Peyer's patch (tissue), 4 donors: ENCODE data around the gene TBC1D7. TPM values are rescaled to one million over a fixed set of nuclear protein-coding genes. Genes with fewer than 3 reads are reported as not detected.

Experiments
- DNase-seq, 3 donors: peaks; one replicate each; pipeline ENCODE4 v3.0.0-alpha.2; 2017 to 2019
- H3K27ac ChIP-seq, 4 donors: fragments of 200-600 bp; sonication (generic); one replicate each; pipeline ENCODE4 v1.5.1; 2016 to 2019
- H3K27me3 ChIP-seq, 2 donors: fragments of 200-600 bp; sonication (generic); one replicate each; pipeline ENCODE4 v1.5.1; 2019
- H3K36me3 ChIP-seq, 3 donors: fragments of 200-600 bp; sonication (generic); one replicate each; pipeline ENCODE4 v1.5.1; 2016 to 2019
- H3K4me1 ChIP-seq, 4 donors: fragments of 200-600 bp; sonication (generic); one replicate each; pipeline ENCODE4 v1.5.1; 2016 to 2019
- H3K4me3 ChIP-seq, 4 donors: fragments of 200-600 bp; sonication (generic); 1 replicate in 3 of 4; 2 replicates in 1 of 4; pipeline ENCODE4 v1.5.1; 2016 to 2019; ENCODE audit warnings: mild to moderate bottlenecking in 1 of 4
- H3K9me3 ChIP-seq, 4 donors: fragments of 200-600 bp; sonication (generic); one replicate each; pipeline ENCODE4 v1.5.1; 2016 to 2019; ENCODE audit warnings: mild to moderate bottlenecking in 1 of 4
- POLR2A ChIP-seq, 2 donors: fragments of 450-650 bp; IDR thresholded peaks; one replicate each; pipeline ENCODE4 v1.5.1; 2017; ENCODE audit warnings: antibody characterized with exemption in 2 of 2, mild to moderate bottlenecking in 2 of 2, moderate library complexity in 2 of 2
- total RNA-seq, 4 donors: library from RNA; depleted of rRNA; stranded (reverse); fragments of >200 nt; gene quantifications; one replicate each; pipeline ENCODE4 v1.1.0, GENCODE V29; 2016
- TF ChIP-seq, protein P1 (sequence below), 6 experiments: fragments of 450-650 bp in 4 of 6; fragments of 200-600 bp in 2 of 6; sonication (generic) in 1 of 6; IDR thresholded peaks; one replicate each; pipeline ENCODE4 v1.5.1; 2017 to 2019; ENCODE audit warnings: antibody characterized with exemption in 6 of 6, mild to moderate bottlenecking in 3 of 6, moderate library complexity in 1 of 6

Gene TBC1D7
- total RNA-seq, 4 donors from 2014 or later = 13.3 to 18.6 (median 16.9) TPM

DNA sequence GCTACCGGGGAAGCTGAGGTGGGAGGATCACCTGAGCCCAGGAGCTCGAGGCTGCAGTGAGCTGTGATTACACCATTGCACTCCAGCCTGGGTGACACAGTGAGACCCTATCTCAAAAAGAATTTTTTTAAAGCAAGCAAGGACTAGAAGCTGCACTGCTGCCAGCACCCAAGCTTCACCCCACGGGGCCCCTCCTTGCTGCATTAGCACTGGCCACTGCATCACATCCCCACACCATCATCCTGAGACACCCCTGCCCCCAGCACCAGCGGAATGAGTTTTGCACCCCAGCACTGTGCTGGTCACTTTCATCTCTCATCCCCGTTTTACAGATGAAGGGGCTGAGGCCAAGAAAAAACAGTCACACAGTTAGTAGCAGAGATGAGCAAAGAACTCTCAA, 30.9 kb downstream of the TBC1D7 start:
- Histone ChIP-seq H3K4me1 (peaks cover 0 to under 1% (median 0%) of the 10 kb centered on the region in 4 donors), H3K27me3 (no peaks in the 10 kb centered on the region), H3K36me3 (peaks cover 0 to 46% (median 0%) of the 10 kb centered on the region in 3 donors), H3K9me3 (no peaks in the 10 kb centered on the region), H3K27ac (no peak overlapping the region), H3K4me3 (no peak overlapping the region)
- no peak for DNase-seq
- TF ChIP-seq POLR2A (IDR thresholded peaks at IDR 0.05) = no peak
- TF ChIP-seq, protein P1, sequence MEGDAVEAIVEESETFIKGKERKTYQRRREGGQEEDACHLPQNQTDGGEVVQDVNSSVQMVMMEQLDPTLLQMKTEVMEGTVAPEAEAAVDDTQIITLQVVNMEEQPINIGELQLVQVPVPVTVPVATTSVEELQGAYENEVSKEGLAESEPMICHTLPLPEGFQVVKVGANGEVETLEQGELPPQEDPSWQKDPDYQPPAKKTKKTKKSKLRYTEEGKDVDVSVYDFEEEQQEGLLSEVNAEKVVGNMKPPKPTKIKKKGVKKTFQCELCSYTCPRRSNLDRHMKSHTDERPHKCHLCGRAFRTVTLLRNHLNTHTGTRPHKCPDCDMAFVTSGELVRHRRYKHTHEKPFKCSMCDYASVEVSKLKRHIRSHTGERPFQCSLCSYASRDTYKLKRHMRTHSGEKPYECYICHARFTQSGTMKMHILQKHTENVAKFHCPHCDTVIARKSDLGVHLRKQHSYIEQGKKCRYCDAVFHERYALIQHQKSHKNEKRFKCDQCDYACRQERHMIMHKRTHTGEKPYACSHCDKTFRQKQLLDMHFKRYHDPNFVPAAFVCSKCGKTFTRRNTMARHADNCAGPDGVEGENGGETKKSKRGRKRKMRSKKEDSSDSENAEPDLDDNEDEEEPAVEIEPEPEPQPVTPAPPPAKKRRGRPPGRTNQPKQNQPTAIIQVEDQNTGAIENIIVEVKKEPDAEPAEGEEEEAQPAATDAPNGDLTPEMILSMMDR (IDR thresholded peaks at IDR 0.05) = no peak

DNA sequence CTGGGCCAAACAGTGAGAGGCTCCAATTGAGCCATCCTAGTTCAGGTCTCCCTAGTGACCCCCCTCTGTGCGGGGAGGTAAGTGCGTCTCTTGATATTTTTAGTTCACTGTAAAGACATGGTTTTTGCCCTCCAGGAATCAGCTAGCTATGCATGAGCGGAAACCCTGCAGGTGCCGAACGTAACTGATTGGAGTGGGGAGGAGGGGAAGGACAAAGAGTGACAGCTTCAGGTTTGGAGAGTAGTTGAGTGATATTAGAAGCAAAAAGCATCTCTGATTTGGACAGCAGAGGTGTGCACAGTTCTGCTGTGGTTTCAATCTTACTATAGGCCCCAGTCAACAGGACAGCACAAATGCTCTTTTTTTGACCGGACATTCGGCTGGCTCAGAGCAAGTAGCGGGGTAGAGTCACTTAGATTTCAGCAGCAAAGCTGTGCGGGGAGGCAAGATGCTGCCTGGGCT, 31.8 kb downstream of the TBC1D7 start:
- Histone ChIP-seq H3K27me3 (no peaks in the 10 kb centered on the region), H3K4me1 (no peaks in the 10 kb centered on the region), H3K36me3 (peaks cover 0 to 46% (median 0%) of the 10 kb centered on the region in 3 donors), H3K9me3 (no peaks in the 10 kb centered on the region), H3K27ac (no peak overlapping the region), H3K4me3 (no peak overlapping the region)
- TF ChIP-seq, protein P1 (IDR thresholded peaks at IDR 0.05) = no peak
- TF ChIP-seq POLR2A (IDR thresholded peaks at IDR 0.05) = no peak
- DNase-seq = no peak

DNA sequence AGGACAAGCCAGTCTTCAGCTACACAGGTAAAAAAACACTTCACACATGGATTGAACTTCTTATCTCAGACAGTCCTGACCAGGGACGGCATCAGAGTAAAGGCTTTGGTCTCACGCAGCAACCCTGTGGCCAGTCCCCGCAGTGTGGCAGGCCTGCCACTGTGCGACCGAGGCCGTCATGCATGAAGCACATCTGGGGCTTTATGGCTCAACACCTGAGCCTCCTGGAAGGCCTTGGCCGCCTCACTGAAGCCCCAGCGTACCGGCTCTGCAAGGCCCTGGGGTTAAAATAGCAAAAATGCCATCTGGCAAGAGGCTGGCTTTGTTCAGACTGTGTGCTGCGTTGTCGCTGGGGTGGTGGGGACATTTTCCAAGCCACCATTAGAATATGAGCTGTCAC, 32.8 kb downstream of the TBC1D7 start:
- peaks cover 0 to 45% (median 0%) of the 10 kb centered on the region in 3 donors for H3K36me3 ChIP-seq
- H3K27me3 ChIP-seq = no peaks in the 10 kb centered on the region
- DNase-seq = no peak
- H3K4me1 ChIP-seq = no peaks in the 10 kb centered on the region
- TF ChIP-seq, protein P1 (IDR thresholded peaks at IDR 0.05) = no peak
- TF ChIP-seq POLR2A (IDR thresholded peaks at IDR 0.05) = no peak
- no peak overlapping the region for H3K27ac ChIP-seq
- no peaks in the 10 kb centered on the region for H3K9me3 ChIP-seq
- no peak overlapping the region for H3K4me3 ChIP-seq

DNA sequence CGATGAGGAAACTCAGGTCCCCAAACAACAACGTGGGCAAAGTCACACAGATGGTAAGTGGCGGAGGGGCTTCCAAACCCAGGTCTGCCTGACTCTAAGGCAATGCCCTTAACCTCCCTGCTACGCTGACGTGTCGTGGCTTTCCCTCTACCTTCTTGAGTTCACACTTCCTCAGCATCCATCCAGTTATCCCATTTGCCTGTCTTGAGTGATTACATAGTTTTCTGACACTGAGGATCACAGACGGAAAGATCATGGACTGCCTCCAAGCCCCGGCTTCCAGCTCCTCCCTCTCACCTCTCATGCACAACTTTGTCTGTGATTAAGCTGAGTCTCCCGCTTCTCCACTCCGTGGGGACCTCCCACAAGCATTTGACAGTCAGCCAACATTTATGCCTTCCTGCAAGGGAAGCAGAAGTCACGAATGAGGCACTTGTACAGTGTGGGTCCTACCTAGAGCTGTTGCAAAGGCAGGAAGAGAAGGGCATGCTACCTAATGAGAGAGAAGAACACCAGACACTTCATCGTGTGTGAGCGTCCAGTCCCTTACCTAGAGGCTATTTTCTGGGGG, 33.8 kb downstream of the TBC1D7 start:
- no peak for TF ChIP-seq POLR2A (IDR thresholded peaks at IDR 0.05)
- Histone ChIP-seq H3K27ac (no peak overlapping the region), H3K27me3 (no peaks in the 10 kb centered on the region), H3K4me3 (no peak overlapping the region), H3K36me3 (peaks cover 0 to 35% (median 0%) of the 10 kb centered on the region in 3 donors), H3K9me3 (no peaks in the 10 kb centered on the region), H3K4me1 (no peaks in the 10 kb centered on the region)
- DNase-seq = no peak

DNA sequence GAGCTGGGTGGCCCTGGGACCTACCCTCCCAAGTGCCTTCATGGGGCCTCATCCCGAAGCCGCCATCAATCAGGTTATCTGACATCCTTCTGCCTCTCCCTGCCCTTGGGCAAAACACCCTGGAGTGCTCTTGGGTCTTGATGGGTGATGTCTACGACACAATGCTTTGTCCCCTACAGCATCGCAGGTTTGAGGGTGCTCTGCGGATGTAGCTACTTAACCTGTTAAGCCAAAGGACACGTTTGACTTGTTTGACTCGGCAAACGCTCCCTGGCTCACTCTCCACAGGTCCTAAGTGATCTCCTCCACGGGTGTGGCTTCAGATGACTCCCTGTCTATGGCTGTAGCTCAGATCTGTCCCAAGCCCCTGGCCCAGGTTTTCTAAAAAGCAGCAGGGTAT, 35.6 kb downstream of the TBC1D7 start:
- no peaks in the 10 kb centered on the region for H3K9me3 ChIP-seq
- peaks cover 0 to 4% (median 0%) of the 10 kb centered on the region in 4 donors for H3K4me1 ChIP-seq
- H3K27ac ChIP-seq = no peak overlapping the region
- peaks cover 0 to 29% (median 0%) of the 10 kb centered on the region in 3 donors for H3K36me3 ChIP-seq
- H3K4me3 ChIP-seq = no peak overlapping the region
- H3K27me3 ChIP-seq = no peaks in the 10 kb centered on the region
- TF ChIP-seq, protein P1 (IDR thresholded peaks at IDR 0.05) = no peak
- no peak for TF ChIP-seq POLR2A (IDR thresholded peaks at IDR 0.05)
- DNase-seq = no peak

DNA sequence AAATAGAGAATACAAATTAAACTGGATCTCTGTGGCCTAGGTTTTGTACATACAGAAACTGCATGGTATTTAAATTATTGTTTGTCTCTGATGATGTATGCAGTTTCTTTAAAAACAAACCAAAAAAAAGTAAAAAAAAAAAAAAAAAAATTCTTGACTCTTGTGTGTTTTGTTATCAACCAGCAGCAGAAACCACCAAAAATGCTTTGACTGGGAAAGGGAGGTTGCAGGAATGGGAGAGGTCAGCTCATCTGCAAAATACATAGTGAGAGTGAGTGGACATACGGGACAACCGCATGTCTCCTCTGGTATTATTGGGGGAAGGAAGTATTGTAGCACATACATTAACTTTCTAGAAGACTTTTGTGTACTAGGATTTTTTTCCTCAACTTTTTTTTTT, 38.0 kb downstream of the TBC1D7 start:
- peaks cover 0 to 30% (median 0%) of the 10 kb centered on the region in 3 donors for H3K36me3 ChIP-seq
- H3K27me3 ChIP-seq = no peaks in the 10 kb centered on the region
- no peak for DNase-seq
- H3K9me3 ChIP-seq = peaks cover 0 to 11% (median 0%) of the 10 kb centered on the region in 4 donors
- H3K27ac ChIP-seq = peak overlapping the region in 1 of 4 donors; percentile 9
- H3K4me3 ChIP-seq = no peak overlapping the region
- TF ChIP-seq, protein P1 (IDR thresholded peaks at IDR 0.05) = no peak
- TF ChIP-seq POLR2A (IDR thresholded peaks at IDR 0.05) = no peak
- H3K4me1 ChIP-seq = peaks cover 0 to 4% (median 0%) of the 10 kb centered on the region in 4 donors
